ENCODE results near the gene RPS5.
"Not testable (repeated sequence)": the region's sequence is repeated elsewhere in the genome, so short reads cannot be mapped to it uniquely, and the experiment has no call there.

Gene RPS5

DNA sequence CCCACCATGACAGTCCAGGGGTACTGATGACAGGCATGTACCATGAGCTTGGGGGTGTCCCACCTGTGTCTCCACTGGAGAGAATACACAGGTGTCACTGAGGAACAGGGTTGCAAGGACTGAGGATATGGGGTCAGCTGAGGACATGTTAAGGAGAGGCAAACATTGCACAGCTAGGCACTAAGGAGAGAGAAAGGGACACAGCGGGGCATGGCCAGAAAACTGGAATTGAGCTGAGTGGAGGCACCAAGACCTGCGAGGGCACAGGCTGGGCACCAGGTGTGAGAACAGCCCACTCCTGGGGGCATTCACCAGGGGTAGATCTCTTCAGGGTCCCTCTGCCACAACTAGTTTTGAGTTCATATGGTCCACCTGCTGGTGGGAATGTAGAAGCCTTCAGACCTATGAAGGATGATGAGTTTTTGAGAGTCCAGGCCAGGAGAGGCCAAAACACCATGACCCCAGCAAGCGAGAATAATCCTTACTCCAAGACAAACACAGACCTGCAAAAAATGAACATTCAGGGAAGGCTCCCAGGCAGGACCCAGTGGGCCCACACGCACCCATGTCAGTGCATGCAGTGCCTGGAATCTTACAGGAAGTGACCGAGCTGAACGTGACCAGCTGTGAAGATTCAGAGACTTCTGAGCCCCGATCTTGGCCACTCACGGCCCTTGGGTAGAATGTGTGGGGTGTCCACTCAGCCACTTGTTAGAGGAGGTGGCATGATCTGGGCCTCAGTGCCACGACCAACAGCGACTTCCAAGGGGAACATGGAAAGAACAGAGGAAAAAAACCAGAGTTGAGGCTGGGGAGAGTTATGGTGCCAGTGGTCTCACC lies 20.0 kb downstream of the RPS5 start:
- no peak for DNase-seq (ENCODE audit: low spot score)

DNA sequence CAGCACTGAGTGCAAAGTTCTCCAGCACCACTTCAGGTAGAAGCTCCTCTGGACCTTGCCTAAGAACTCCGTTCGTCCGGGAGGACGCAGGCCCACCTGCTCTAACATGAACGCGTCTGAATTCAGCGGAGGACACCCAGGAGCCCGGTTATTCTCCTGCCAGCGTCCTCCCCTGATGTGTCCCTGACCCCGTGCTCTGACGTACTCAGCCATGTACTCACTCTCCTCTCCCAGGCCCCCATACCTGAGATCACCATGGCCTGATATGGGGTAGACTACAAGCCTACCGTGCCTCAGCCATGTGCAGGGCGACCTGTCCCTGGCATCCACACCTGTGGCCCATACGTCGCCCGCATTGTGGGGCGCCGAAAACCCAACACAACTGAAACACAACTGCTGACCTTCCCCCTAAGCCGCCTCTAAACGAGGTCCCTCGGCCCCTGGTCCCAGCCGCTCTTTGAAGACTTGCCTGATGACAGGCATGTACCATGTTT lies 20.6 kb downstream of the RPS5 start:
- DNase-seq (ENCODE audit: low spot score) = no peak

DNA sequence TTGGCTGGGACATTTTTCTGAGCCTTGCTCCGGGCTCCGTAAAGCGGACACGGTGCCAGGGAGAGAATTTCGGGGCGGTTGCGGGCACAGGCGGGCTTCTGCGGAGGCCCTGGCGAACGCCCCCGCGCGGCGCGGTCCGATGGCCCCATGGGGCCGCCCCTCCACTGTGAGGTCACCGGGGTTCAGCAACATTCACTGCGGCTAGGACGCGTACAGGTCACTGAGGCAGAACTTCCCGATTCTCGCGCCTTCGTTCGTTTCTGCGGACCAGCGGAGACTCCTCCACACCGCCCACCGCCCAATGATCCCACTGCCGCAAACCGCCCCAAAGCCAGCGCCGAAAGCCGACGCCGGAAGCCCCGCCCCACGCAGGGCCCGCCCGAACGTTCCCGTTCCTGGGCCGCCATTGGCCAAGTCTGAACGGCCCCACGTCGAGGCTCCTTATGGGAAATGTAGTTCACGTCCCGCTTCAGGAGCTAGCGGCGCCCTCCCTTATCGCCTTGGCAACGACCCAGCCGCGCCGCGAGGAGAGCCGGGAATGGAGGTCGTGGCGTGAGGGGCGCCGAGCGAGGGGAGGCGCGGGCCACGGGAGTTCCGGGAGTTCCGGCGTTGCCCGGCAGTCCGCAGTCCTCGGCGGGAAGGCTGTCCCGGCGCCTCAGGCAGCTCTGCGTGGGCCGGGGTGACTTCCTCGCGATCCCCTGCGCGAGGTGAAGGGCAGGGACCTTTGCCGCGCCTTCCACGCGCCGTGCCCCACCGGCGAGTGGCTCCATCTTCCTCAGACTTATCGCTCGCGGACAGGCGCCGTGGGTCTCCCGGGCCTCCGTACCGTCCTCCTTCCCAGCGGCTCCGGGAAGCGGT lies 21.3 kb downstream of the RPS5 start, which contains the start of gene ZNF584:
Gene ZNF584, plus strand, starts transcription at position 498 of the 858 bp plus-strand sequence. CDS start 499 bp downstream, outside the sequence.
- peak; percentile 96 for DNase-seq (ENCODE audit: low spot score)

DNA sequence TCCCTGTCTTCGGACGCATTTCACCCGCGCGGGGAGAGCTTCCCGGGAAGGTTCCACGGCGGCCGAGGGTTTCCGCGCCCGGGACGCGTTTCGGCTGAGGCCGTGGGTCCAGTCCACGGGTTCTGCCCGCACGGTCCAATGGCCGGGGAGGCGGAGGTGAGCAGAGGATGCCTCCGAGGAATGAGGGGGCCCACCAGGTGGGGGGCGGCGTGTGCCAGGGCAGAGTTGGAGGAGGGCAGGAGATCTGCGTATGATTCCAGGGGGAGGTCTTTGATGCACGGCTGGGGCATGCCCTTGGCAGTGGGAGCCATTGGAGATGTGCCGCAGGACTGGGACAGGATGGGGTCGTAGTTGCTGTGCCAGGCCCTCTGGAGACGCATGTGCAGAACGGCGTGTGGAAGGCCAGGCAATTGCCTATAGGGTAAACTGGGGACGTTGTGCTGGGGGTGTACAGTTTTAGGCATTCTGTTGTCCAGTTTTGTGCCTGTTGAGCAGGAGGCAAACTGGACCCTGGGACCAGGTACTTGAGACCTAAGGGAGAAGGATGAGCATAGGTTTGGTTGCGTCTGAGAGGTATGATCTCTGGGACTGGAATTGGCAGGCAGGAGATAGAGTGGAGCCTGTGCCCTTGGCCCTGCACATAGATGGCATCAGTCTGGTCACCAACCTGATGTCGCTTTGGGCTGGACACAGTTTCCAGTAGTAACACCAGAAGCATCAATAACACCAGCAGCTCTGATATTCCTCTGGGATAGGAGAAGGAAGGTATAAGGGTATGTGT lies 22.1 kb downstream of the RPS5 start:
- no peak for DNase-seq (ENCODE audit: low spot score)

DNA sequence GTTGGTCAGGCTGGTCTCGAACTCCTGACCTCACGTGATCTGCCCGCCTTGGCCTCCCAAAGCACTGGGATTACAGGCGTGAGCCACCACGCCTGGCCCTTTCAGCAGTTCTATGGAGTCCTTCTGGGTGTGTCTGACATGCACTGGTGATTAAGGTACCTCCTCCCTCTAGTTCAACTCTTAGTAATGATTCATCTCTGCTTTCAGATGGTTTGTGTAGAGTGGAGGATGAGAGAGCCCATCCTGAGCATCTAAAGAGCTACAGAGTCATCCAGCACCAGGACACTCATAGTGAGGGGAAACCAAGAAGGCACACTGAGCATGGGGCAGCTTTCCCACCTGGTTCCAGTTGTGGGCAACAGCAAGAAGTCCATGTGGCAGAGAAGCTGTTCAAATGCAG lies 29.5 kb downstream of the RPS5 start:
- no peak for DNase-seq (ENCODE audit: low spot score)

DNA sequence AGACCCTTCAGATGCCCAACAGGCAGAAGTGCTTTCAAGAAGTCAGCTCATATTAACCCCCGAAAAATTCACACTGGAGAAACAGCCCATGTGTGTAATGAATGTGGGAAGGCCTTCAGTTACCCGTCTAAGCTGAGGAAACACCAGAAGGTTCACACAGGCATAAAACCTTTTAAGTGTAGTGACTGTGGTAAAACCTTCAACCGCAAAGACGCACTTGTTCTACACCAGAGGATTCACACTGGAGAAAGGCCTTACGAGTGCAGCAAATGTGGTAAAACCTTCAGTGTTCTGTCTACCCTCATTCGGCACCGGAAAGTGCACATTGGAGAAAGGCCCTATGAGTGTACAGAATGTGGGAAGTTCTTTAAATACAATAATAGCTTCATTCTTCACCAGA lies 30.0 kb downstream of the RPS5 start:
- no peak for DNase-seq (ENCODE audit: low spot score)

GRCh38 chr19:58428617-58429016 lies 41.5 kb downstream of the RPS5 start:
- DNase-seq (ENCODE audit: low spot score) = no peak

DNA sequence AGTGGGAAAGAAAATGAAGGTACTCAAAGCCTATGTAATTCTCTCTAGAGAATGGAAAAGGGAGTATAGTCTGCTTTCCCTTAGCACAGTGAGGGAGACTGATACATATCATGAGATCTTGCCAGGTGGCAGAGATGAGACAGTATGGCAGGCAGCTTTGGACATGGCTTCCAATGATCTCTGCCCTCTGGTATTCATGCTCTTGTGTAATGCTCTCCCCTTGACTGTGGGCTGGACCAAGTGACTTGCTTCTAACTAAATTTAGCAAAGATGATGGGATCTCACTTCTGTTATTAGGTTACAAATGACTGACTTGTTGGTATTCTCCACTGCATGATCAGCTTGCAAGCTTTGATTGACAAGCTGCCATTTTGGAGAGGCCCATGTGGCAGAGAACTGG lies 42.7 kb downstream of the RPS5 start:
- DNase-seq (ENCODE audit: low spot score) = no peak

DNA sequence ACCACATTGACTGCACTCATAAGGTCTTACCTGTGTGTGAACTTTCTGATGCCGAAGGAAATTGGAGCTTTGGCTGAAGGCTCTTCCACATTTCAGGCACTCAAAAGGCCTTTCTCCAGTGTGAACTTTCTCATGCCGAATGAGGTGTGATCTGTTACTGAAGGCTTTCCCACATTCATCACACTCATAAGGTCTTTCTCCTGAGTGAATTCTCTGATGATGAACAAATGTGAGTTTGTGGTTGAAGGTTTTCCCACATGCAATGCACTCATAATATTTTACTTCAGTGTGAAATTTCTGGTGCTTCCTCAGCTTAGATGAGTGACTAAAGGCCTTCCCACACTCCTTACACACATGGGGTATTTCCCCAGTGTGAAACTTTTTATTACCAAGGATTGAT lies 47.1 kb downstream of the RPS5 start:
- no peak for DNase-seq (ENCODE audit: low spot score)

DNA sequence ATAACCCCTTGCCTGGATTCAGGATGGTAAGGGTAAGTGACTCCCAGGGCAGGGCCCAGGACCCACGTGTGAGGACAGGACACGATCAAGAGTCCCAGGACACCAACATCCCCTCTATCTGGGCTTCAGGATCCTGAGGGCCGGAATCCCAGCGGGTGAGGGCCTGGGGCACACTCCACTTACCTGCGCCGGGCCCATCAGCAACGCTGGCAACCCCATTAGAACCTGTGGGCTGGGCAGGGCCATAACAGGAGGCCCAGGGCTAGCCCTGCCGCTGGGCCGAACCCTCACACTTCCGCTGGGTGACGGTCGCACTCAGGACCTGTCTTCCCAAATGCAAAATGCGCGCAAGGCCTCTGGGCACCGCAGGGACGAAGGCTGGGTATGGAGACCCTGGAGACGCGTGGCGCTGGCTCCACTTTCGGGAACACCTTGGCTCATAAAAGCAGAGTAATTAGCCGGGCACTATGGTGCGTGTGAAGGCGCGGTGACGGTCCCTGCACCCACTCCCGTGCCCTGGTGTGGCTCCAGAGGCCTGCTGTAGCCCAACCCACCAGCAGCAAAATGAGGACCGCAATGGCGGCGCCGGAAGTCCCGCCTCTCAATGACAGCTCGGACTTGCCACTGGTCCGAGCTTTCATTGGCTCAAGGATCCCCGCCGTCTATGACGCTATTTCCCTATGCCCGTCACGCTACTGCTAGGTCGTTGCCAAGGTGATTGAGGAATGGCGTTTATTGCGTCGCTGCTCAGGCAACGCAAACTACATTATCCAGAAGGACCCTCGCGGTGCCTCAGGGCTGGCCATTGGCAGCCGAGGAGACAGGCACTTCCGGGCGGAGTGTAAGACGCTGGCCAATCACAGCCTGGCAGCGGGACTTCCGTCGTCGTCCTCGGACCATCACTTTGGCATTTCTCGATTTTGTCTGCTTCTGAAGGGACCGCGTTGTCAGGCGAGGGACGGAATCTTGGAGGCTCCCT lies 52.8 kb downstream of the RPS5 start, which contains the start of gene ZNF132:
Gene ZNF132, minus strand, starts transcription at position 578 of the 979 bp plus-strand sequence. Its CDS starts 332 bp downstream, at position 246.
- peak; percentile 92 for DNase-seq (ENCODE audit: low spot score)

DNA sequence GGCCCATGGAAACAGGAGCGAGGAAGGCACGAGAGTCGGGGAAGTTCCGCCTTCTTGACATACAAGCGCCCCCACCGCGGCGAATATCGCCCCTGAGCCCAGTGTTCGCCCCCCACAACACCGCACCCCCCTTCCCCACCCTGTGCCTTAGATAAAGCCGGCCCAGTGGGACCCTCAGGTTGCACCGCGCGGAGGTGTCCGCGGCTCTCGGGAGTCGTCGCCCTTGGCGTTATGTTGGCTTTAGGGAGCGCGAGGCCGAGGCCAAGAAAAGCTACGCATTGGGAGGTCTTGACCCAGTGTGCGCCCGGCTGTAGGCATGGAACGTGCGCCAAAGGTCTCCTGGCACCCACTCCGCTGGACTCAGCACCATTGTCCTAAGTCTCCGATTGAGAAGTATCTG lies 53.5 kb downstream of the RPS5 start:
- DNase-seq (ENCODE audit: low spot score) = no peak

GRCh38 chr19:58442986-58443385 lies 55.9 kb downstream of the RPS5 start:
- not testable (repeated sequence) for DNase-seq (ENCODE audit: low spot score)
